IMR-90 (cell line): ENCODE data around the gene AJM1. TPM values are rescaled to one million over a fixed set of nuclear protein-coding genes. Genes with fewer than 3 reads are reported as not detected.

Experiments
- ATAC-seq: fragments of 200-7000 bp; cut with Tn5 transposase; 2 replicates; pipeline ENCODE4 v1.9.1; 2020; ENCODE audit warnings: low read depth, mild to moderate bottlenecking, moderate library complexity
- BruUV-seq: library from RNA; stranded (reverse); fragments of 400-500 nt; replicated peaks from 2 replicates; lab custom pipeline; 2021; lab: Mats Ljungman, UMichigan
- CTCF ChIA-PET: fragments of 300-600 bp; formaldehyde crosslinking; extraction: SDS; loops from one replicate; lab custom pipeline; 2021; ENCODE audit warnings: antibody characterized with exemption; lab: Yijun Ruan, JAX
- POLR2A ChIA-PET: fragments of 300-600 bp; sonication (Branson Sonifier 250); formaldehyde crosslinking; loops from one replicate; lab custom pipeline; 2022; ENCODE audit warnings: antibody characterized with exemption; ENCODE audit not compliant: unreplicated experiment; lab: Charles Lee
- DNase-seq: peaks from one replicate; pipeline ENCODE4 v3.0.0; 2013
- H2AFZ ChIP-seq: replicated peaks from 2 replicates; pipeline ENCODE3; 2013; ENCODE audit warnings: low read length, mild to moderate bottlenecking; ENCODE audit not compliant: poor library complexity
- H2AK5ac ChIP-seq: 2 replicates; pipeline ENCODE4 v1.6.1; 2013; ENCODE audit warnings: low read depth, low read length, inconsistent platforms
- H2AK9ac ChIP-seq: replicated peaks from 2 replicates; pipeline ENCODE3; 2013; ENCODE audit warnings: mild to moderate bottlenecking, low read depth, low read length, moderate library complexity; ENCODE audit not compliant: poor library complexity
- H2BK120ac ChIP-seq: 2 replicates; pipeline ENCODE4 v1.6.1; 2013; ENCODE audit warnings: low read depth, low read length, inconsistent platforms
- H2BK15ac ChIP-seq: 3 replicates; pipeline ENCODE4 v1.6.1; 2013; ENCODE audit warnings: low read depth, low read length, inconsistent platforms
- H2BK20ac ChIP-seq: 2 replicates; pipeline ENCODE4 v1.6.1; 2013; ENCODE audit warnings: low read depth, mild to moderate bottlenecking, inconsistent platforms, low read length, moderate library complexity
- H2BK5ac ChIP-seq: 2 replicates; pipeline ENCODE4 v1.6.1; 2013; ENCODE audit warnings: mild to moderate bottlenecking, low read depth, low read length, inconsistent platforms; ENCODE audit not compliant: poor library complexity, severe bottlenecking
- H3K14ac ChIP-seq: replicated peaks from 2 replicates; pipeline ENCODE4 v1.6.1; 2013; ENCODE audit warnings: low read depth, low read length, inconsistent platforms
- H3K18ac ChIP-seq: 2 replicates; pipeline ENCODE4 v1.6.1; 2013; ENCODE audit warnings: low read depth, low read length, control low read depth
- H3K23ac ChIP-seq: 2 replicates; pipeline ENCODE4 v1.6.1; 2013; ENCODE audit warnings: low read depth, low read length, inconsistent platforms
- H3K27ac ChIP-seq: 2 replicates; pipeline ENCODE4 v1.5.1; 2013; ENCODE audit warnings: mild to moderate bottlenecking, control low read depth, low read length; ENCODE audit not compliant: insufficient read depth
- H3K27me3 ChIP-seq: 2 replicates; pipeline ENCODE4 v1.6.1; 2013; ENCODE audit warnings: low read length; ENCODE audit not compliant: control insufficient read depth, insufficient read depth
- H3K36me3 ChIP-seq: 2 replicates; pipeline ENCODE4 v1.6.1; 2013; ENCODE audit warnings: low read length, mixed read lengths; ENCODE audit not compliant: control insufficient read depth, insufficient read depth
- H3K4ac ChIP-seq: 2 replicates; pipeline ENCODE4 v1.6.1; 2013; ENCODE audit warnings: low read depth, low read length, inconsistent platforms
- H3K4me1 ChIP-seq: 2 replicates; pipeline ENCODE4 v1.6.1; 2013; ENCODE audit warnings: low read length, mixed read lengths; ENCODE audit not compliant: control insufficient read depth, insufficient read depth
- H3K4me2 ChIP-seq: 2 replicates; pipeline ENCODE4 v1.6.1; 2013; ENCODE audit warnings: low read depth, mild to moderate bottlenecking, control low read depth, low read length, moderate library complexity
- H3K4me3 ChIP-seq: 2 replicates; pipeline ENCODE4 v1.5.1; 2013; ENCODE audit warnings: low read depth, mild to moderate bottlenecking, control low read depth, low read length, moderate library complexity; ENCODE audit not compliant: insufficient read depth
- H3K56ac ChIP-seq: 2 replicates; pipeline ENCODE4 v1.6.1; 2013; ENCODE audit warnings: low read length, inconsistent platforms; ENCODE audit not compliant: insufficient read depth; ENCODE audit errors: extremely low read depth
- H3K79me1 ChIP-seq, 2 experiments: 2 replicates each; pipeline ENCODE4 v1.6.1; 2013; ENCODE audit warnings: low read length in 2 of 2, inconsistent platforms in 1 of 2, low read depth in 1 of 2
- H3K9ac ChIP-seq: 2 replicates; pipeline ENCODE4 v1.6.1; 2013; ENCODE audit warnings: low read depth, low read length, control low read depth
- H3K9me1 ChIP-seq: 2 replicates; pipeline ENCODE4 v1.6.1; 2013; ENCODE audit warnings: low read length, inconsistent platforms; ENCODE audit not compliant: insufficient read depth
- H3K9me3 ChIP-seq: 2 replicates; pipeline ENCODE4 v1.6.1; 2013; ENCODE audit warnings: low read length; ENCODE audit not compliant: control insufficient read depth, insufficient read depth
- H4K20me1 ChIP-seq: 2 replicates; pipeline ENCODE4 v1.6.1; 2013; ENCODE audit warnings: low read length, inconsistent platforms; ENCODE audit not compliant: insufficient read depth
- H4K5ac ChIP-seq: 2 replicates; pipeline ENCODE4 v1.6.1; 2013; ENCODE audit warnings: mild to moderate bottlenecking, low read depth, low read length, control low read depth
- H4K8ac ChIP-seq, 2 experiments: 2 replicates each; pipeline ENCODE4 v1.6.1; 2013; ENCODE audit warnings: low read depth in 2 of 2, low read length in 2 of 2, control low read depth in 1 of 2, inconsistent platforms in 1 of 2
- H4K91ac ChIP-seq: 2 replicates; pipeline ENCODE4 v1.6.1; 2013; ENCODE audit warnings: low read depth, low read length, inconsistent platforms; ENCODE audit not compliant: insufficient read depth
- CHD1 ChIP-seq: IDR thresholded peaks from 2 replicates; pipeline ENCODE4 v1.6.1; 2012; ENCODE audit warnings: low read depth, low read length, improper control_type of control experiment
- FOS ChIP-seq: fragments of 150-350 bp; IDR thresholded peaks from 2 replicates; pipeline ENCODE4 v1.6.1; 2016; ENCODE audit warnings: low read depth, low read length
- MAFK ChIP-seq: IDR thresholded peaks from 2 replicates; pipeline ENCODE4 v1.6.1; 2012; ENCODE audit warnings: low read depth, low read length, improper control_type of control experiment
- MAZ ChIP-seq: IDR thresholded peaks from 2 replicates; pipeline ENCODE4 v1.6.1; 2012; ENCODE audit warnings: low read depth, mild to moderate bottlenecking, low read length, improper control_type of control experiment, moderate library complexity, borderline replicate concordance
- MXI1 ChIP-seq: IDR thresholded peaks from 2 replicates; pipeline ENCODE4 v1.6.1; 2012; ENCODE audit warnings: low read depth, mild to moderate bottlenecking, low read length, moderate library complexity, borderline replicate concordance
- RAD21 ChIP-seq: IDR thresholded peaks from 2 replicates; pipeline ENCODE4 v1.6.1; 2012; ENCODE audit warnings: low read length, improper control_type of control experiment
- RCOR1 ChIP-seq: IDR thresholded peaks from 2 replicates; pipeline ENCODE4 v1.6.1; 2012; ENCODE audit warnings: mild to moderate bottlenecking, low read length, improper control_type of control experiment; ENCODE audit not compliant: insufficient replicate concordance
- RFX5 ChIP-seq: IDR thresholded peaks from 2 replicates; pipeline ENCODE4 v1.8.0; 2012; ENCODE audit warnings: low read depth, mild to moderate bottlenecking, low read length, moderate library complexity
- SMC3 ChIP-seq: fragments of 150-350 bp; IDR thresholded peaks from 2 replicates; pipeline ENCODE4 v1.6.1; 2016; ENCODE audit warnings: low read depth, mild to moderate bottlenecking, antibody characterized with exemption, low read length, moderate library complexity
- WGBS, 2 experiments: methylation state at CpG; one replicate each; pipeline versions ENCODE4 v1.1.5 to v1.1.7; 2013; ENCODE audit warnings: missing lambda C conversion rate in 2 of 2; ENCODE audit not compliant: insufficient read length in 1 of 2; ENCODE audit errors: extremely low coverage in 2 of 2; 5-methylcytosine and 5-hydroxymethylcytosine counted together
- dilution Hi-C: fragments of 300-500 bp; cut with HindIII; formaldehyde crosslinking; loops from one replicate; pipeline ENCODE4 v1.14.3; 2018; ENCODE audit warnings: low sequenced_read_pairs; ENCODE audit not compliant: unreplicated experiment
- in situ Hi-C: fragments of 300-500 bp; cut with MboI; formaldehyde crosslinking; loops from 3 replicates; pipeline ENCODE4 v1.14.3; 2019; ENCODE audit warnings: low sequenced_read_pairs, inconsistent platforms, mixed read lengths
- intact Hi-C: fragments of 100-400 bp; cut with micrococcal nuclease; formaldehyde crosslinking; loops from 2 replicates; pipeline ENCODE4 v1.10.0; 2022
- polyA plus RNA-seq, 3 experiments: library from polyadenylated mRNA; depleted of rRNA; stranded (reverse); fragments of >200 nt; gene quantifications; 2 replicates each; pipeline ENCODE4 v1.2.3, GENCODE V29; 2012; ENCODE audit warnings: low replicate concordance in 1 of 3
- total RNA-seq: library from RNA; depleted of rRNA; stranded (reverse); fragments of >200 nt; gene quantifications from 2 replicates; pipeline ENCODE4 v1.2.3, GENCODE V29; 2012
- TF ChIP-seq, protein P1 (sequence below): conservative IDR thresholded peaks from 2 replicates; pipeline ENCODE4 v1.5.1; 2012; ENCODE audit warnings: mild to moderate bottlenecking, low read depth, low read length, improper control_type of control experiment
- TF ChIP-seq, protein P2 (sequence below): fragments of 150-350 bp; IDR thresholded peaks from 2 replicates; pipeline ENCODE4 v1.6.1; 2017; ENCODE audit warnings: mild to moderate bottlenecking, antibody characterized with exemption, low read length, low read depth

Gene AJM1
- total and polyA plus RNA-seq, 2 of the 4 experiments (the other 2 are of a cell fraction), result 0.18 to 1.5 TPM

DNA sequence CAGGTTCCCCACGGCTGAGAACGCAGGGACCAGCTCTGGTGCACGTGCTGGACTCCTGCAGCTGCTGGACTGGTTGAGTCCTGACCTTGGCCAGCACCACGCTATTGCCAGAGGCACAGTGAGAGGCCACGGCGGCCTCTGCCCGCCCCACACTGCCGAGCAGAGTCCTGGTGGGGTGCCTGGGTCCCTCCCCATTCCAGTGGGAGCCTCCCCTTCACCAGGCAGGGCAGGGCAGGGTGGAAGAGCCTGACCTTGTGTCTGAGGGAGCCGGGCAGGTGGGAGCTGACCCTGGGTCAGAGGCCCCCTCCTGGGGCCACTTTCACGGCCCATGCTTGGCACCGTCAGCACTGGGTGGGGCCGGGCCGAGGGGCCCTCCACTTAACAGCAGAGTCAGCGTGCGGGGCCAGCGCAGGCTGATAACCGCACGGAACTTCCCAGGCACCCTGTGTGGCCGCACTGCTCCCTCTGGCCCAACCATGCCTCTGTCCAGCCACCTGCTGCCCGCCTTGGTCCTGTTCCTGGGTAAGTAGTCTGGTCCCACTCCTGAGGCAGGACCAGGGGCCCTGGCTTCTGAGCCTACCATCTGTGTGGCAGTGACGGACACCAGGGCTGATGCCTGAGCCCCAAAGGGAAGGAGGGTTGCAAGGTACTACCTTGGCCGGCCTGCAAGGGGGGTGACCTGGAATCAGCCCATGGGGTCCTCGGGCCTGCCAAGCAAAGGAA lies 9.8 kb downstream of the AJM1 start, which contains the start of gene MAMDC4:
Gene MAMDC4 (plus strand): TSS at position 406 of the 723 bp plus-strand sequence. CDS start 71 bp downstream, at position 477.
- no peak within 1 kb of the TSS for H3K9ac ChIP-seq
- no peak within 1 kb of the TSS for H4K8ac ChIP-seq
- H2BK20ac ChIP-seq, result no peak within 1 kb of the TSS
- H3K4me3 ChIP-seq, result no peak within 1 kb of the TSS
- H2AK5ac ChIP-seq, result no peak within 1 kb of the TSS
- no peak within 1 kb of the TSS for H3K4me2 ChIP-seq
- peaks cover 14% of the 10 kb centered on the region; the same call in 1 of the 2 replicates for H3K36me3 ChIP-seq
- CTCF ChIA-PET, result no interaction called here
- intact Hi-C loops, result no loop called here
- no peak within 1 kb of the TSS for H2BK120ac ChIP-seq
- WGBS, 2 experiments, result 96% methylated on average over 10 of the region's 23 CpGs; no CpG with 5 or more reads in 1 of the 2 experiments
- H2BK15ac ChIP-seq, result no peak within 1 kb of the TSS
- no TSS peak for BruUV-seq
- in situ Hi-C loops, result no loop called here
- dilution Hi-C loops, result no loop called here
- POLR2A ChIA-PET, result no interaction called here
- H2AK9ac ChIP-seq, result peak within 1 kb of the TSS; percentile 81
- no peak within 1 kb of the TSS for H3K56ac ChIP-seq
- no peaks in the 10 kb centered on the region for H3K9me1 ChIP-seq
- TF ChIP-seq RAD21 (no peak), RFX5 (no peak), SMC3 (no peak), MAFK (no peak), MXI1 (no peak), FOS (no peak), CHD1 (no peak), MAZ (no peak), RCOR1 (no peak)
- TF ChIP-seq, protein P1, sequence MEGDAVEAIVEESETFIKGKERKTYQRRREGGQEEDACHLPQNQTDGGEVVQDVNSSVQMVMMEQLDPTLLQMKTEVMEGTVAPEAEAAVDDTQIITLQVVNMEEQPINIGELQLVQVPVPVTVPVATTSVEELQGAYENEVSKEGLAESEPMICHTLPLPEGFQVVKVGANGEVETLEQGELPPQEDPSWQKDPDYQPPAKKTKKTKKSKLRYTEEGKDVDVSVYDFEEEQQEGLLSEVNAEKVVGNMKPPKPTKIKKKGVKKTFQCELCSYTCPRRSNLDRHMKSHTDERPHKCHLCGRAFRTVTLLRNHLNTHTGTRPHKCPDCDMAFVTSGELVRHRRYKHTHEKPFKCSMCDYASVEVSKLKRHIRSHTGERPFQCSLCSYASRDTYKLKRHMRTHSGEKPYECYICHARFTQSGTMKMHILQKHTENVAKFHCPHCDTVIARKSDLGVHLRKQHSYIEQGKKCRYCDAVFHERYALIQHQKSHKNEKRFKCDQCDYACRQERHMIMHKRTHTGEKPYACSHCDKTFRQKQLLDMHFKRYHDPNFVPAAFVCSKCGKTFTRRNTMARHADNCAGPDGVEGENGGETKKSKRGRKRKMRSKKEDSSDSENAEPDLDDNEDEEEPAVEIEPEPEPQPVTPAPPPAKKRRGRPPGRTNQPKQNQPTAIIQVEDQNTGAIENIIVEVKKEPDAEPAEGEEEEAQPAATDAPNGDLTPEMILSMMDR, result no peak
- TF ChIP-seq, protein P2, sequence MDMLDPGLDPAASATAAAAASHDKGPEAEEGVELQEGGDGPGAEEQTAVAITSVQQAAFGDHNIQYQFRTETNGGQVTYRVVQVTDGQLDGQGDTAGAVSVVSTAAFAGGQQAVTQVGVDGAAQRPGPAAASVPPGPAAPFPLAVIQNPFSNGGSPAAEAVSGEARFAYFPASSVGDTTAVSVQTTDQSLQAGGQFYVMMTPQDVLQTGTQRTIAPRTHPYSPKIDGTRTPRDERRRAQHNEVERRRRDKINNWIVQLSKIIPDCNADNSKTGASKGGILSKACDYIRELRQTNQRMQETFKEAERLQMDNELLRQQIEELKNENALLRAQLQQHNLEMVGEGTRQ, result no peak
- no peak within 1 kb of the TSS for H2BK5ac ChIP-seq
- no peak within 1 kb of the TSS for H3K23ac ChIP-seq
- H4K20me1 ChIP-seq, result peaks cover 12% of the 10 kb centered on the region
- H4K5ac ChIP-seq, result no peak within 1 kb of the TSS
- no peak for DNase-seq
- H4K91ac ChIP-seq, result no peak within 1 kb of the TSS
- ATAC-seq, result no peak
- H3K27ac ChIP-seq, result no peak within 1 kb of the TSS
- H3K27me3 ChIP-seq, result peaks cover under 1% of the 10 kb centered on the region; the same call in 1 of the 2 replicates
- H3K14ac ChIP-seq, result no peak within 1 kb of the TSS
- H3K4me1 ChIP-seq, result peaks cover 7% of the 10 kb centered on the region
- no peaks in the 10 kb centered on the region for H3K9me3 ChIP-seq
- no peak within 1 kb of the TSS for H2AFZ ChIP-seq
- H3K18ac ChIP-seq, result no peak within 1 kb of the TSS
- H3K79me1 ChIP-seq, result peaks cover 9 to 21% of the 10 kb centered on the region in 2 experiments; a peak in 2 of 4 replicates
- H3K4ac ChIP-seq, result no peak within 1 kb of the TSS
